GOT3 (cell line): ENCODE data around the gene KCNIP3.

Experiments used
- DNase-seq: peaks from one replicate; lab custom pipeline; 2025; ENCODE audit warnings: mixed read lengths; lab: John Stamatoyannopoulos, UW

KCNIP3 gene

DNA sequence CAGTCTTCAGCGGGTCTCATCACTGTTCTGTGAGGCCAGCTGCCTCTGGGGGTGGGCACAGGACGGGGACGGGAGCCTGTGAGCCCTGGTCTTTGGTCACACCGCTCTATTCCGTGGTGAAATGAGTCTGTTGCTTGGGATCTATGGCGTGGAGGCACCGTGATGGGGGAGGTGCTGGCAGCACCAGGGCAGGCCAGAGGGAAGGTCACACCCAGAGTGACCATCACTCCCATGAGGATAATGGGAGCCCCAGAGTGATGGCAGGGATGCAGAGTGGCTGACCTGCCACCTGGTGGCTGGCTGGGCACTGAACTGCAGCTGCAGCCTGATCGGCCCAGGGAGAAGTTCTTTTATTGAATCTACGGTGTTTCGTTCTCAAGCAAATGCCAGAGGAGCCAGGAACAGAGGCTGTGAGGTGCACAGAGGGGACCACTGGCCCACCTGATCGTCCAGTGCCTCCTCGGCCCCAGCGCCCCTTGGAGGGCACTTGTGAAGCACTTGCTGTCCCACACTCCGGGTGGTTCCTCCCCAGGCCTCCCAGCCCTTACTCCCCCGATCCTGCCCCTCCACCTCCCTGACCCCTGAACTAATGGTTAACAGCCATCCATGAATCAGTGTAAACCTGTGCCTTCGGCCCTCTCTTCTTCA lies 17.9 kb downstream of the KCNIP3 start:
- no peak for DNase-seq

DNA sequence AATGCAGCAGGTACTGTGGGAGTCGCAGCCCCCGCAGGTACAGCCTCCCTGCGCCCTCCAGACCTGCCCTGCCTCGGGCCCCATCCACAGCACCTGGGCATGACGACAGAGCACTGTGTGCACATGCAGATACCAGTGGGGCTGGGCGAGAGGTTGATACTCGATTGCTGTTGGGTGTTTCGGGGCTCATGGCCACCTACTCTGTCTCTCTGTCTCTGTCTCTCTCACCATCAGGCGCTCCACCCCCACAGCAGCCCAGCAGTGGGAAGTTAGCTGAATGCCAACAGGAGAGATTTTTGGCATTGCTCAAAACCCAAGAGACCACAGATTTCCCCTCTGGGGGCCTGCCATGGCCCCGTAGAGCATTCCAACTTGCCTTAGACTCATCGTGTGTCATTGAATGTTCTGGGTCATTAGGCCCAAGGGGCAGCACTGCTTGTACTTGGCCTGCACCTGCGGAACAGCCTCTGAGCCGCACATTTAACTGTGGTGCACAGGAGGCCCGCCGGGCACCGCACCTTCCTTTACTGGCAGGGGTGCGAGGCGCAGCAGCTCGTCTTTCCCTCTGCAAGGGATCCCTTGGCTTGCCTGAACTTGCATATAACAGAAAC lies 18.8 kb downstream of the KCNIP3 start:
- DNase-seq: no peak

DNA sequence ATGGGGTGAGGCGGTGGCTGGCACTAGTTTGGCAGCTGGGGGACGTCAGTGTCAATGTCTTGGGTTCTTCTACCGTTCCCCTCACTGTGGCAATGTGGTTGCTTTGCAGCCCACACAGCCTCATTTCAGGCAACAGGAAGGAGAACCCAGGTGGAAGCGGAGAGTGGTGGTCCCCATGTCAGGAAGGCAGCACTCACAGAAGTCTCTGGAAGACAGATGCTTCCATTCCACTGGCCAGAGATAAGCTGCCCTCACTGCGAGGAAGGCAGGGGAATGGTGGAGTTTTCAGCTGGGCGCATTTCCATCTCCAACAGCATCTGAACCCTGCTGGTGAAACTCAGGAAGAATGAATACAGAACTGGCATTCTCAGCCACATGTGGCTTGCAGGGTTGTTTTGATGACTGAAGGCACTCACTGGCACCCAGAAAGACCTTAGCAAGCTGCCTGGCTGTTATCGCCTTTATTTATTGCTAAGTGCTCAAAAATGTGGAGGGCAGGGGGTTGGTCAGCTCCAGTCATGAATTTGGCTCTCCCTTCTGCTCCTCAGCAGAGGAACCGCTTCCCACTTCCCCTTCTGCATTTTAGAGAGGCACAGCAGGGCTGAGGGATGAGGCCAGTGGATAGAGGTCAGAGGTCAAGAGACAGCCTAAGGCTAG lies 19.4 kb downstream of the KCNIP3 start:
- no peak for DNase-seq

DNA sequence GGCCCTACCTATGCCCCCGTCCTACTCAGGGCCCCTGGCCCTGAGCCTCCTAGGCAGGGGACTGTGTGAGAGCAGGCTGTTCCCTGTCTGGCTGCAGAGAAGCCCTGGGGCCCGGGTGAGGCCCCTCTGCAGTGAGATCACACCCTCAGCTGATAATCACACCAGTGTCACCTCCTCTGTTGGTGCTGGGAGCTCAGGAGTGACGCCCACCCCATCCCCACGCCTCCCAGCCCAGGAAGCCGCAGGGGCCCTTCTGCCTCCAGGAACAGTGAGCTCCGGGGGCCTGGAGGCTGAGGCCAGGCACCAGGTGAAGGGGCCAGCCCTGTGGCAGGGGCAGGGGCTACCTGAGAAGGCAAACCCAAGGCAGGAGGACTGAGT lies 20.0 kb downstream of the KCNIP3 start:
- no peak for DNase-seq

DNA sequence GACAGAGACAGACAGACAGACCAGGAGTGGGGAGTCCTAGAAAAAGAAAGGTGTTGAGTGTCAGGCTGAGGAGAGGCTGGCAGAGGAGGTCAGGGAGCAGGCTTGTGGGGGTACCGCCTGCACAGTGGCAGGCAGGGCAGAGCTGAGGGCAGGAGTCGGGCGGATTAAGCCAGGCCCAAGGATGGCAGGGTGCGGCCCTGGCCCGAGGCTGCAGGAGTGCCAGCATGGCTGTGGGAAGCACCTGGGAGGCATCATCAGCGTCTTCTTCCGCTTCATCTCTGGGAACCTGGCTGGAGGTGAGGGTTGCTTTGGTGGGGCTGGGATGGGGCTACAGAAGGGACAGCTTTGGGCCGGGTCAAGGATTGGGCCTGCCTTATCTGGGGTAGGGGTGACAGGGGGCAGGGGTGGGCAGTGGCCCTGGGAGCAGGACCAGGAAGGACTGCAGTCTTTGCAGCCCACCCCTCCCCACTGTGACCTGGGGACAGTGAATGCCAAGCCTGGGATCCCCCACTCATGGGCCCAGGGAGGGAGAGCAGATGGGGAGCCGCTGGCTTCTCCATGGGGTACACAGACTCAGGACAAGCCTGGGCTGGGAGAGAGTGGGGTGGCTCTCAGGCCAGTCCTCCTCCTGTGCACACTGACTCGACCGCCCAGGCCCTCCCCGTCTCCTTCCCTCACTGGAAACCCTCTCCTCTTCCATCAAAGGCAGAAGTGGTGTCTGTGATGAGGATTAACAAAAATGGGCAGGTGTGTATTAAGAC lies 20.7 kb downstream of the KCNIP3 start:
- DNase-seq: no peak

DNA sequence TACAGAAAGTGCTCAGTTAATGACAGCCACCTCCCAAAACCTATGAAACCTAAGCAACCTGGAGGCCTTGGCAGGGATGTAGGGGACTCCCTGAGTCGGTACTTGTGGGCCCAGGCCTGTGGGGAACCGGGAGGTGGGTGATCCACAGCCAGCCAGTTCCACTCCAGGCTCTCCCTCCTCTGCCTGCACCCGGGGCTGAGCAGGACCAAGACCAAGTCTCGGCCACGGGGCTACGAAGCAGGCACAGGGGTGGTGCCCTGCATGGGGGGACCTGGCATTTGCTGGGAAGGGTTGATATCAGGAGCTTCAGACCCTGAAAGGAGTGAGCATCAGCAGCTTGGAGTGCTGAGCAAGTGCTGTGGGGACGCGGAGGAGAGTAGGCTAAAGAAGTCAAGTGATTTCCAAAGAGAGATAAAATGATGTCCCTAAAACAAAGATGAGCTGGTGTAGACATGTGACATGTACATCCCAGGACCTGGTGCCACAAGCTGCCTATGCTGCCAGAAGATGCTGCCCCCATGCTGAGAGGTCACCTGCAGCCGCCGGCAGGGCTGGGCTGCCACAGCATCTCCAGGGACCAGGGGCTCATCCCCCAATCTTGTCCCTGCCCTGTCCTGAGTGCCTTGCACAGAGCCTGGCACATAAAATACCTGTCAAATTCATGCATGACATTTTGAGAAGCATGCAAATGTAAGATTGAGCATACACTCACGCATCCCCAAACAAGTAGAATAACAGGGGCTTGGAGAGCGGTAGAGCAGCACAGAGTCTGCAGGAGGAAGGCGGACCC lies 21.5 kb downstream of the KCNIP3 start:
- DNase-seq: no peak

DNA sequence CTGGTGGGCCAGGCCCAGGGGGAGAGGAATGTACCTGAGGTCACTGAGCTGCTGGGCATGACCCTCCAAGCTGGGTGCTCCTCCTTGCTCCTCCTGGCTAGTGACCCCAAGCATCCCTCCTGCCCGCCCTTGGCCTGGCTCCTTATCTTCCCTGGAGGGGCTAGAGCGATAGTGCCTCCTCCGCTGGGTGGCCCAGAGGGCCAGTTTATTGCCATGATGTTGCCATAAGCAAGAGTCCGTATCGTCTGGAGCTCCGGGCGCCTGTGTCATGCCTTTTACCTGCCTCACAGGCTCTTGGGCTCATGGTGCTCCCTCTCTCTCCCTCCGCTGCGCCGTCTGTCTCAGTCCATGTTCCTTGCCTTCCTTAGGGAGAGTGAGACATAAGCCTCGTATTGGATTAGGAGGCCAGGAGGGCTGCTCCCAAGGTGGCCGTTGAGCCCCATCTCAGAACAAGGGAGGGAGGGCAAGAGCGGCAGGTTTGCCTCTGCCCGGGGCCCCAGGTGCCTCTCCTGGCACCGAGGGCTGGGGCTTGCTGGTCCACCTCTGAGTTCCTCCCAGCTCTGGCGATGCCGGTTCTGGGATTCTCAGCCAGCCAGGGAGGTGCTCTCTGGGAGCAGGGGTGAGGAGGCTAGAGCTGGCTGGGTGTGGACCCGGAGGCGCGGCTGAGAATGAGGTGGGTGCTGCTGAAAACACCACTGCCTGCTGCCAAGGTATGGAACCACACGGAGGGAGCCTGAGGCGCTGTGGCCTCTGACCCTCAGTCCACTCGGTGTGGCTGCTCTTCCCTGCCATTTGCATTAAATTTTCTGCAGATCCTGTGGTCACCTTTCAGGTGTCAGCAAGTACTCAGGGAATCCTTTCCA lies 22.6 kb downstream of the KCNIP3 start:
- no peak for DNase-seq

DNA sequence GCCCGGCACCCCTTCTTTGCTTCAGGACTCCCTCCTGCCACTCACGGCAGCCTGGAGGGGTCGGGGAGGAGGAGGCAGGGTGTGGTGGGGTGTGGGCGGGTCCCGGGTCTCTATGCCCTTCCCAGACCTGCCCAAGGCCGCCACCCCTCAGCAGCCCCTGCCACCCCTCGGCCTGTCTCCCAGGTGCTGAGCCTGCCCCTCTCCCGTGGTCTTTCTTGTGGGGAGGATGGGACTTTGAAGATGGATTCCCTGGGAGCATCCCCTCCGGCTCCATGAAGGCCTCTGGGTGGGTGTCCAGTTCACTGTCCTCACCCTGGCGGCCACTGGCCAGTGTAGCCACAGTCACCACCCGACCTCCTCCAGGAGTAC lies 23.2 kb downstream of the KCNIP3 start:
- DNase-seq: no peak

DNA sequence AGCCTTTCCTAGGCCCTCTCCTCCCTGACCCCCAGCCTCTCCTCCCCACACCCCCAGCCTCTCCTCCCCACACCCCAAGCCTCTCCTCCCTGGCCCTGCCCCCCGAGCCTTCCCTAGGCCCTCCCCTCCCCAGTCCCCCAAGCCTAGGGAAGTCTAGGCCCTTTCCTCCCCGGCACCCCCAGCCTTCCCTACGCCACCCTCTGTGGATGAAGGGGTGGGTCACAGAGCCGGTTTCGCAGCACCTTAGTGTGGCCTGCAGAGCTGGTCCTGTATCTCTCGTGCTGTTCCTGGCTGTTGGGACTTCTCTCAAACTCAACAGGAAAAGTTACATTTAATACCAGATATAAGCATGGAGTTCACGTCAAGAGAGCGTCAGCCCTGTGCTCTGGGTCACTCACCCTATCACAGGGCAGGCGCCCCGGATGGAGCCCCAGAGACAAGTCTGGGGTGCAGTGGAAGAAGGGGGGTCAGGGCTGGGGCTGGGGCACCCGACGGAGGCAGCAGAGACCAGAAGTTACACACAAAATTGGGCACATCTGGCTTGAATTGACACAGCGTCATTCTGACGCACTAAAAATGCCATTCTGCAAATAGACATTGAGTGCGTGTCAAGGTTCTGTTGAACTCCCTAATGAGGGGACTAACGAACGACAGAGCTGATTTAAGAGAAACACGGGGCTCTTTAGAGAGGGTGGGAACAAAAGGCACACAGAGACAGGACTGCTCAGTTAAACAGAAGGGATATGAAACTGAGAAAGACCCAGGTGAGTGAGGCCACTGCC lies 24.0 kb downstream of the KCNIP3 start:
- DNase-seq: no peak

DNA sequence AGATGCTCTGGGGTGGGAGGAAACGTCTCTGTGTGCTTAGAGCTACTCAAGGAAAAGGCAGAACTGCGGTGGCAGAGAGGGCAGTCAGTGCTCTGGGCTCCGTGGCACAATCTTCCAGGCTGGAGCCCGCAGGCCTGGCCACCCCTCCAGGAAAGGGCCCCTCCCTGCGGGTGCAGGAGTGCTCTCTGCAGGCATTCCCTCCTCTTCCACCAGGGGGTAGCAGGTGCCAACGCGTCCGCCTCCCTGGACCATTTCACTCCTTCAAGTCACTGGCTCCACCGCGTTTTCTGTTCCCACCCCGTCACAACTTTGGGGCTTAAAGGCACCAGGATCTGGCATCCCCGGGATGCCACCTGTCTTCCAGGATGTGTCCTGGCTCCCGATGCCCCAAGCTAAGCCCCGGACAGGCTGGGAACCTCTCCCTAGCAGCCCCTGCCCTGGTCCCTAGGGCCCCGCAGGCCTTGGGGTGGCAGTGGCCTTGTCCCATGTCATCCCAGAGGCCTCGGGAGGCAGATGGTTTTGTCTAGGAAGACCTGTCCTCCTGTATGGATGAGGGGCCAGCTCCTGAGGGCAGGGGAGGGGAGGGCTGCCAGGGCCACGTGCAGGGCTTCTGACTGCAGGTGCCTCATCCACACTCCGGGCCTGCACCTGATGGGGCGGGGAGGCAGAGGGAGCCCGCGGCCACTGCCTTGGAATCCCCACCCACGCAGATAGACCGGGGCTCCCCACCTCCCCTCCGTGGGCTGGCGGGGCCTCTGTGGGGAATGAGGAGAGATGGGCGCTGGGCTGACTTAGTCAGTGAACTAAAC lies 26.4 kb downstream of the KCNIP3 start:
- no peak for DNase-seq

DNA sequence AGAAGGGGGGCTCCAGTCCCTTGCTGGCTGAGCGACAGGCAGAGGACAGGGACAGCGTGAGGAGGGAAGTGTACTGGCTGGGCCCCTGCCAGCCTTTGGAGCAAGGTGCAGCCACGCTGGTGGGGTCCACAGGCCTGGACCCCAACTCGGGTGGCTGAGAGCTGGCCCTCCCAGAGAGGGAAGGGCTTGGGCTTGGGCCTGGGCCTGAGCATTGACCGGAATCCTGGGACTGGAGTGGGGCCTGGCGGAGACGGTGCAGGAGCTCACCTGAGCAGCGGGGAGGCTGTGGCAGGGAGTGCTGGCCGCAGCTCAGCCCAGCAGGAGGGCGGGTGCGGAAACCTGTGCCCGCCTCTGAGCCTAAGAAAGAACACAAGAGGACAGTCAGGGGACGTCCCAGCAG lies 27.9 kb downstream of the KCNIP3 start:
- DNase-seq: no peak

DNA sequence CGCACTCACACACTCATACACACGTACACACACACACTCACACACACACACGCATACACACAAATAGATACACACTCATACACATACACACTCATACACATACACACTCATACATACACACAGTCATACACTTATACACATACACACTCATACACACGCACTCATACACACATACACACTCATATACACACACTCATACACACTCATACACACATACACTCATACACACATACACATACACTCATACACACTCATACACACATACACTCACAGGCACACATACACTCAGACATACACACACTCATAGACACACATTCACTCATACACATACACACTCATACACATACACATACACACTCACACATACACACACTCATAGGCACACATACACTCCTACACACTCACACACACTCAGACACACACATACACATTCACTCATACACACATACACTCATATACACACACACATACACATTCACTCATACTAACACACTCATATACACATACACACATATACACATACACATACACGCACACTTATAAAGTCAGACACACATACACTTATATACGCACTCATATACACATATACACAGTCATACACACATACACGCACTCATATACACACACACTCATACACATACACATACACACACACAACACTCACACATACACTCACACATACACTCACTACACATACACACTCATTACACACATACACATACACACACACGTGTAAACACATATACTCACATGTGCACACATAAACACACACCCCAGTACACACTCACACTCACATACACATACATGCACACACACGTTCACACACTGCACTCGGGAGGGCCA lies 28.7 kb downstream of the KCNIP3 start:
- DNase-seq: no peak

DNA sequence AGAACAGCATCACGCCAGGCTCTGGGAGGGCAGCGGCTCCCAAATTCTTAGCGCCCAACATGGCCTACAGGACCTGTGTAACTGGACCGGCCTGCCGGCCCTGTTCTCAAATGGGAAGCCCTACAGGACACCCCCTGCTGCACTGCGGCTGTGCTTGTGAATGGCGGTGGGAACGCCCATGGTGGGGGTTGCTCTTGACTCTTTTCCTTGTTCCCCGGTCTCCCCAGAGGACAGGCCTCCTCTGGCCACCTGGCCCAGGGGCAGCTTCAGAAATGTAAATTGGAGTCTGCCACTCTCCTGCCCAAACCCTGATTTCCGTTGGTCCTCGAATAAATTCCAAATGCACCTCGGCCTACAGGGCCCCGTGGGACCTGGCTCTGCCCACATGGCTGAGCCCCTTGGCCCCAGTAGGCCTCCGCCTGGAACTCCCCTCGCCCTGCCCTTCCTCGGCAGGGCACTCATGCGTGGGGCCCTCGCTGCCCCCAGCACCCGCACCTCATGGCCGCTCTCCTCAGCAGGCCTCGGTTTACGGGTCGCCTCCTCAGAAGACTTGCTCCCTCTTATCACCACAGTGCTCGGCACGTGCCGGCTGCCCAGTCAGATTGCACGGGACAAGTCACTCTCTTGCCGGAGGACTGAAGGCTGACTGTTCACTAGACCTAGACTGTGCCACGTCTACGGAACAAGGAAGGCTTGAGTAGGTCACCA lies 29.4 kb downstream of the KCNIP3 start:
- DNase-seq: no peak

DNA sequence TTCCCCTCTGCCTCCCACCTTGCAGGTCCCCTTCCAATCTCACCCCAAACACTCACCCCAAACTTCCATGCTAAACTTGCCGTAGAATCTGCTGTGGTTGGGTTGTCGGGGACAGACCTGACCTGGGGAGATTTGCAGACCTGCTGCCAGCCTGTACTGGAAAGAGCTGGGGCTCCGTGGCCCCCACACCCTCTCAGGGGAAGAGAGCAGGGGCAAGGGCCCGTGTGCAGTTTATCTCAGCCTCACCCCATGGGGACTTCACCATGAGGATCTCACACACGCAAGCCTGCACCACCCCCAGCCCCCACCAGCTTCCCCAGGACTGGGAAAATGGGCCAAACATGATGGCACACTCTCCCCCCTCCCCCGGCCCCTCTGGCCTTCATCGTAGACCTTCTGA lies 30.7 kb downstream of the KCNIP3 start:
- DNase-seq: no peak

DNA sequence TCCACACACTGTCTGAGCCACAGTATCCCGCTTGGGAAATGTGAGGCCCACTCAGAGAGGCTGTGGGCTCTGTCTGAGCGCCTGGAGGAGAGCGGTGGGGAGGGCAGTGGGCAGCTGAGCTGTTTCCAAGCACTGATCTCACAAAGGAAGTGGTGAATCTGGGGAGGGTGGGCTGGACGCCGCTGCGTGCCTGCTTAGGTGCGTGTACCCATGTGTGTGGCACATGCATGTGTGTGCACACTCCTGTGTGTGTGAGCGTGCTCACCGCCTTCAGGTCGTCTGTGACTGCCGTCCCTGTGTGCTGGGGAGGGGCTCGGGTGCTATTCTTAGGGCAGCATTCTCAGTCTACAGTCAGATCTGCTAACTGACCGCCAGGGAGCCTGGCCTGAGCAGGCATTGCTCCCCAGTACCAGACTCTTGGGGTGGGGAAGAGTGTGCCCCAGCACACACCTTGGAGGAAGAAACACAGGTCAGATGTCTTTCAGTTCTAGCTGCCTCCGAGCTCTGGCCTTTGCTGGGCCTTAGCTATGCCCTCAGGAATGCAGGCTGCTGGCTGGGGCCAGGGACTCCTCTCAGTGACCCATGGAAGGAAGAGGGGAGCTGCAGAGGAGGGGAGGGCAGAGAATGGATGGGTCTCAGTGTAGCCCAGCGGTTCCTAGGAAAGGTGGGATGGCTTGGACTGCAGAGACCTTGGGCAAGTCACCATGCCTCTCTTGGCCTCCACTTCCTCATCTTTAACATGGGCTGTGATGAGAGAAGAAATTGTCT lies 31.4 kb downstream of the KCNIP3 start:
- DNase-seq: no peak

DNA sequence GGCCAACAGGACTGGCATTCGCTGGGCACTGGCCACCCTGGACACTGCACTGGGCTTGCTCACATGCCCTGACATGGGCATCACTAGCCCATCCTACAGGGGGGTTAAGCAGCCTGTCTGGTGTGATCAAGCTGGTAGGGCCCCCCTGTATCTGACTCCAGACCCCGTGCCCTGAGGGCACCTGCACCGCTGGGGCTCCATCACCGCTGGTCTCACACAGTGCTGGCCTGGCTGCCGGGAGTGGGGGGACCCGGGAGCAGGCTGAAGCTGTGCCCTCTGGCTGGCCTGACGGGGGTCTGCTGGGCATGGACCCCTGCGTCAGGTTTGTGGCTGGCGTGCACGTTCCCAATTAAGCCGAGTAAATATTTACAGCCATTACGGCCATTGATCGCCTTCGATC lies 32.3 kb downstream of the KCNIP3 start:
- DNase-seq: no peak
